ENCODE results near the gene SP9. TPM values are rescaled to one million over a fixed set of nuclear protein-coding genes. Genes with fewer than 3 reads are reported as not detected.

The SP9 gene
- polyA plus RNA-seq, 4 donors: not detected

DNA sequence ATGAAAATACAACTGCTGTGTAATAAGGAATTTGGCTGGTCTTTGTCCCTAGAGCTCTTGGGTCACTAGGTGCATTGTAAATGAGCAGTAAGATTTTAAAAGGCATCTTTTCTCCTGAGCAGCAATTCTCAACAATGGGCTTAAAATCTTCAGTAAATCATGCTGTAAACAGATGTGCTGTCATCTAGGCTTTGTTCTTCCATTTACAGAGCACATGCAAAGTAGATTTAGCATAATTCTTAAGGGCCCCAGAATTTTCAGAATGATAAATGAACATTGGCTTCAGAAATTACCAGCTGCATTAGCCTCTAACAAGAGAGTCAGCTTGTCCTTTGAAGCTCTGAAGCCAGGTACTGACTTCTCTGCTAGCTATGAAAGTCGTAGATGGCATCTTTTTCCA is 33.9 kb downstream of the SP9 start:
- no peak overlapping the region for H3K27ac ChIP-seq (ENCODE audit: low read depth in 1 of 3, low read length in 2 of 3)
- H3K4me1 ChIP-seq (ENCODE audit: control insufficient read depth in 3 of 3, insufficient read depth in 2 of 3, low read depth in 1 of 3, low read length in 2 of 3): no peaks in the 10 kb centered on the region
- no peak for FAIRE-seq
- no peak overlapping the region for H3K4me3 ChIP-seq (ENCODE audit: low read depth in 1 of 3, low read length in 3 of 3)
- WGBS, 3 donors: 86 to 91% (median 89%) methylated on average over 1 of the region's 1 CpG
- H3K36me3 ChIP-seq (ENCODE audit: control insufficient read depth in 3 of 3, insufficient read depth in 2 of 3, low read depth in 1 of 3, low read length in 3 of 3): peaks cover 5 to 28% (median 19%) of the 10 kb centered on the region in 3 donors
- peaks cover 0 to 22% of the 10 kb centered on the region in 2 donors for H3K9me3 ChIP-seq (ENCODE audit: control insufficient read depth in 2 of 2, insufficient read depth in 1 of 2, low read depth in 1 of 2, low read length in 1 of 2)
- no peaks in the 10 kb centered on the region for H3K27me3 ChIP-seq (ENCODE audit: control insufficient read depth in 3 of 3, insufficient read depth in 3 of 3, low read length in 3 of 3)
- DNase-seq: no peak

DNA sequence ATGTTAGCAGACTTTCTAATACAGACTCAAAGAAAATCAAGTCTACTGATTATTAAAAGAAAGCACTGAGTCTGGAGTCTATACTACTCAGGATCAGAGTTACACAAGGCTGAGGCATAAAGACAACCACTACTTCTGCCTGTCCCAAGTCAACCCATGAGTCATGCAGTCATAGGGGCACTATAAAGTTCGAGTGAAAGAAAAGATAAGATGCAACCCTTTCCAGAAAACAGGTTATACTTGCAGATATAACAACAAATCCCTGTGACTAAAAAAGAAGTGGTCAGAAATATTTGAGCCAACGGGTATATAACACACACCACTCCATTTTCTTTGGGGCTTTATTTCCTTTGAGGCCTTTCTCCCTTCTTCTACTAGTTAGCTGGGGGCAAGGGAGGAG is 42.2 kb downstream of the SP9 start:
- Histone ChIP-seq H3K4me3 (ENCODE audit: low read depth in 1 of 3, low read length in 3 of 3) (no peak overlapping the region), H3K27me3 (ENCODE audit: control insufficient read depth in 3 of 3, insufficient read depth in 3 of 3, low read length in 3 of 3) (no peaks in the 10 kb centered on the region), H3K4me1 (ENCODE audit: control insufficient read depth in 3 of 3, insufficient read depth in 2 of 3, low read depth in 1 of 3, low read length in 2 of 3) (no peaks in the 10 kb centered on the region), H3K36me3 (ENCODE audit: control insufficient read depth in 3 of 3, insufficient read depth in 2 of 3, low read depth in 1 of 3, low read length in 3 of 3) (peaks cover 5 to 38% (median 22%) of the 10 kb centered on the region in 3 donors), H3K27ac (ENCODE audit: low read depth in 1 of 3, low read length in 2 of 3) (no peak overlapping the region), H3K9me3 (ENCODE audit: control insufficient read depth in 2 of 2, insufficient read depth in 1 of 2, low read depth in 1 of 2, low read length in 1 of 2) (peaks cover 0 to 2% of the 10 kb centered on the region in 2 donors)
- FAIRE-seq (no peak), DNase-seq (peak; percentile 30 to 63)
- WGBS, 3 donors: 56 to 77% (median 63%) methylated on average over 2 of the region's 2 CpGs

DNA sequence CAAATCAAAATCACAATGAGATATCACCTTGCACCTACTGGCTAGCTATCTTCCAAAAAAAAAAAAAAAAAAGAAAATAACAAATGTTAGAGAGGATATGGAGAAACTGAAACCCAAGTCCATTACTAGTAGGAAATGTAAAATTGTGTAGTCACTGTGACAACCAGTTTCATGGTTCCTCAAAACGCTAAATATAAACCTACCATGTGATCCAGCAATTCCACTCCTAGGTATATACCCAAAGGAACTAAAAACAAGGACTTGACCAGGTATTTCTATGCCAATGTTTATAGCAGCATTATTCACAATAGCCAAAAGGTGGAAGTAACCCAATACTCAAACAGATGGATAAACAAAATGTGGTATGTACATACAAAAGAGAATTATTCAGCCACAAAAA is 49.0 kb downstream of the SP9 start:
- no peak for FAIRE-seq
- WGBS, 3 donors: 86 to 96% (median 88%) methylated on average over 1 of the region's 1 CpG
- Histone ChIP-seq H3K4me3 (ENCODE audit: low read depth in 1 of 3, low read length in 3 of 3) (no peak overlapping the region), H3K9me3 (ENCODE audit: control insufficient read depth in 2 of 2, insufficient read depth in 1 of 2, low read depth in 1 of 2, low read length in 1 of 2) (no peaks in the 10 kb centered on the region), H3K27ac (ENCODE audit: low read depth in 1 of 3, low read length in 2 of 3) (no peak overlapping the region), H3K36me3 (ENCODE audit: control insufficient read depth in 3 of 3, insufficient read depth in 2 of 3, low read depth in 1 of 3, low read length in 3 of 3) (peaks cover 7 to 31% (median 11%) of the 10 kb centered on the region in 3 donors), H3K27me3 (ENCODE audit: control insufficient read depth in 3 of 3, insufficient read depth in 3 of 3, low read length in 3 of 3) (no peaks in the 10 kb centered on the region), H3K4me1 (ENCODE audit: control insufficient read depth in 3 of 3, insufficient read depth in 2 of 3, low read depth in 1 of 3, low read length in 2 of 3) (no peaks in the 10 kb centered on the region)
- DNase-seq: no peak

DNA sequence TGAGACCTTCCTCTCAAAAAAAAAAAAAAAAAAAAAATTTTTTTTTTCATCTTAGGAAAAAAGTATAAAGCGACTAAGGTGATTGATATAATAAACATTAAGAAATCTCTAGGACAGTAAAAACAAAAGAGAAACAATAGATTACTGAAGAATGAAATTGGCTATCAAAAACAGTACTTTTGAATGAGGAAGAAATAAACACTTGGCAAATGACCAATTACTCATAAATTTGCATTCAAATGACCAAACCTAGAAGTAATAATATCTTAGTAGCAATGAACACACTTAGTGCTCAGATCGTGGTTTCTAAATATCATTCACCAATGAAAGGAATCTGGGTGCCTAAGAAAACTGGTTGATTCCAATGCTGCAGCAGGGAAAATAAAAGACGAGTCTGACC is 50.4 kb downstream of the SP9 start:
- Histone ChIP-seq H3K9me3 (ENCODE audit: control insufficient read depth in 2 of 2, insufficient read depth in 1 of 2, low read depth in 1 of 2, low read length in 1 of 2) (no peaks in the 10 kb centered on the region), H3K27me3 (ENCODE audit: control insufficient read depth in 3 of 3, insufficient read depth in 3 of 3, low read length in 3 of 3) (no peaks in the 10 kb centered on the region)
- FAIRE-seq: no peak

More for the DNA sequence above, 50.4 kb downstream of the SP9 start:
- Histone ChIP-seq H3K4me1 (ENCODE audit: control insufficient read depth in 3 of 3, insufficient read depth in 2 of 3, low read depth in 1 of 3, low read length in 2 of 3) (peaks cover 0 to 3% (median 0%) of the 10 kb centered on the region in 3 donors), H3K36me3 (ENCODE audit: control insufficient read depth in 3 of 3, insufficient read depth in 2 of 3, low read depth in 1 of 3, low read length in 3 of 3) (peaks cover 6 to 35% (median 7%) of the 10 kb centered on the region in 3 donors), H3K27ac (ENCODE audit: low read depth in 1 of 3, low read length in 2 of 3) (no peak overlapping the region), H3K4me3 (ENCODE audit: low read depth in 1 of 3, low read length in 3 of 3) (no peak overlapping the region)
- WGBS, 3 donors: 76 to 87% (median 80%) methylated on average over 3 of the region's 3 CpGs
- no peak for DNase-seq

Other genes with a start within 250 kb of the SP9 start
- 100 to 1,000 TPM in 1 of 4 donors, 10 to 100 TPM in 3; 60.3 to 148 (median 92.0) TPM for gene OLA1, start 86.4 kb upstream of the SP9 start, polyA plus RNA-seq
- gene SCRN3, start 60.8 kb downstream of the SP9 start, polyA plus RNA-seq: 10 to 100 TPM; 11.1 to 33.3 (median 19.7) TPM
- gene GPR155, start 152.1 kb downstream of the SP9 start, polyA plus RNA-seq: 1 to 10 TPM in 2 of 4 donors, under 1 TPM in 2; 0.22 to 1.9 (median 1.2) TPM

Measured in small intestine (tissue), 7 donors.